ENCODE measurements around the gene IDH3B. TPM values are rescaled to one million over a fixed set of nuclear protein-coding genes. Genes with fewer than 3 reads are reported as not detected.

The IDH3B gene
- total and polyA plus RNA-seq, 2 of the 13 experiments (the other 11 are each of a cell fraction or from before 2014, with no cell fraction given) = 215 to 254 TPM

DNA sequence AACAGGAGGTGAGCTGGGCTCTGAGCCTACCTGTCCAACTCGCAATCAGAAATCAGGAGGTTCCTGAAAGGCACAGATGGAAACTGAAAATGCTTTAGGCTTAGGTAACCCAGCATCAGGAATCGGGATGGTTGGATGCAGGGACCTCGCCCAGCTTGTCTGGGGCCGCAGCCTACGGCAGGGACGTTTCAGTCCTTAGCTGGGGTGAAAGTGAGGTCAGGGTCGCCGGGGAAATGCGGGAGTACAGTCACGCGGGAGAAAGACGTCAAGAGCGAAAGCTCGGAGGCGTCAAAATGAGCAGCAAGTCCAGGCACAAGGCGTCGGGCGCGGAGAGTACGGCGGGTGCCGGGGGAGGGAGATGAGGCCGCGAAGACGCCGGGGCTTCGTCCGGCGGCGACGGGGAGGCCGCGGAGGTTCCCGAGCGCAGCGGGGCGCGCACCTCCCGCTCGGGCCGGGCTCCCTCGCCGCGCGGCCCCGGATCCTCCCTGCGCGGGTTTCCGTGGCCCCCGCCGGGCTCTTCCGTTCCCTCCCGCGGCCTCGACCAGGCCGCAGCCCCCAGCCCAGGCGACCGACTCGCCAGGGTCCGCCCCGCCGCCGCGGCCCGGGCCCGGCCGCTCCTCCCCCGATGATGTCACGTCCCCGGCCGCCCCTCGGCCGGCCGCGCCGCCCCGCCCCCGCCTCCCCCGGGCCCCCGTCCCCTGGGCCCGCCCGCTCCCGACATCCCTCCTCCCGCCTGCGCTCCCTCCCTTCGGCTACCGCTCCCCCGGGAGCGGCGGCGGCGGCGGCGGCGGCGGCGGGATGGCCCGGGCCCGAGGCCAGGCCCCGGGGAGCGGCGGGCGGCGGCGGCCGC lies 28.2 kb upstream of the IDH3B start, which contains the start of gene EBF4 (continued):
- TF ChIP-seq, protein P1, sequence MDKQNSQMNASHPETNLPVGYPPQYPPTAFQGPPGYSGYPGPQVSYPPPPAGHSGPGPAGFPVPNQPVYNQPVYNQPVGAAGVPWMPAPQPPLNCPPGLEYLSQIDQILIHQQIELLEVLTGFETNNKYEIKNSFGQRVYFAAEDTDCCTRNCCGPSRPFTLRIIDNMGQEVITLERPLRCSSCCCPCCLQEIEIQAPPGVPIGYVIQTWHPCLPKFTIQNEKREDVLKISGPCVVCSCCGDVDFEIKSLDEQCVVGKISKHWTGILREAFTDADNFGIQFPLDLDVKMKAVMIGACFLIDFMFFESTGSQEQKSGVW (CRISPR knock-in tag; IDR thresholded peaks at IDR 0.05; ENCODE audit: borderline replicate concordance) = no peak
- 0 out of 2 replicates have a peak, but pooled peaks have one; percentile 8 for TF ChIP-seq ZSCAN21 (CRISPR knock-in tag; IDR thresholded peaks at IDR 0.05; ENCODE audit: borderline replicate concordance)
- TF ChIP-seq ZNF607 (CRISPR knock-in tag; IDR thresholded peaks at IDR 0.05; ENCODE audit: borderline replicate concordance) = peak; percentile 53; the same call in 1 of the 2 replicates
- no peak for TF ChIP-seq NONO (IDR thresholded peaks at IDR 0.05)
- TF ChIP-seq NONO (CRISPR knock-in tag; conservative IDR thresholded peaks at IDR 0.05) = no peak
- no peak for TF ChIP-seq RBAK (CRISPR knock-in tag; IDR thresholded peaks at IDR 0.05)
- TF ChIP-seq, protein P2, sequence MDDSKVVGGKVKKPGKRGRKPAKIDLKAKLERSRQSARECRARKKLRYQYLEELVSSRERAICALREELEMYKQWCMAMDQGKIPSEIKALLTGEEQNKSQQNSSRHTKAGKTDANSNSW (CRISPR knock-in tag; IDR thresholded peaks at IDR 0.05; ENCODE audit: borderline replicate concordance) = no peak
- TF ChIP-seq PPARG (CRISPR knock-in tag; conservative IDR thresholded peaks at IDR 0.05) = no peak
- TF ChIP-seq, protein P3, sequence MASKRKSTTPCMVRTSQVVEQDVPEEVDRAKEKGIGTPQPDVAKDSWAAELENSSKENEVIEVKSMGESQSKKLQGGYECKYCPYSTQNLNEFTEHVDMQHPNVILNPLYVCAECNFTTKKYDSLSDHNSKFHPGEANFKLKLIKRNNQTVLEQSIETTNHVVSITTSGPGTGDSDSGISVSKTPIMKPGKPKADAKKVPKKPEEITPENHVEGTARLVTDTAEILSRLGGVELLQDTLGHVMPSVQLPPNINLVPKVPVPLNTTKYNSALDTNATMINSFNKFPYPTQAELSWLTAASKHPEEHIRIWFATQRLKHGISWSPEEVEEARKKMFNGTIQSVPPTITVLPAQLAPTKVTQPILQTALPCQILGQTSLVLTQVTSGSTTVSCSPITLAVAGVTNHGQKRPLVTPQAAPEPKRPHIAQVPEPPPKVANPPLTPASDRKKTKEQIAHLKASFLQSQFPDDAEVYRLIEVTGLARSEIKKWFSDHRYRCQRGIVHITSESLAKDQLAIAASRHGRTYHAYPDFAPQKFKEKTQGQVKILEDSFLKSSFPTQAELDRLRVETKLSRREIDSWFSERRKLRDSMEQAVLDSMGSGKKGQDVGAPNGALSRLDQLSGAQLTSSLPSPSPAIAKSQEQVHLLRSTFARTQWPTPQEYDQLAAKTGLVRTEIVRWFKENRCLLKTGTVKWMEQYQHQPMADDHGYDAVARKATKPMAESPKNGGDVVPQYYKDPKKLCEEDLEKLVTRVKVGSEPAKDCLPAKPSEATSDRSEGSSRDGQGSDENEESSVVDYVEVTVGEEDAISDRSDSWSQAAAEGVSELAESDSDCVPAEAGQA (IDR thresholded peaks at IDR 0.05; ENCODE audit: low read depth) = no peak
- TF ChIP-seq, protein P3 (CRISPR knock-in tag; IDR thresholded peaks at IDR 0.05; ENCODE audit: borderline replicate concordance) = no peak
- no peak for TF ChIP-seq ZMYM3 (CRISPR knock-in tag; IDR thresholded peaks at IDR 0.05)
- TF ChIP-seq ZNF770 (CRISPR knock-in tag; IDR thresholded peaks at IDR 0.05) = peak; percentile 71
- TF ChIP-seq, protein P4, sequence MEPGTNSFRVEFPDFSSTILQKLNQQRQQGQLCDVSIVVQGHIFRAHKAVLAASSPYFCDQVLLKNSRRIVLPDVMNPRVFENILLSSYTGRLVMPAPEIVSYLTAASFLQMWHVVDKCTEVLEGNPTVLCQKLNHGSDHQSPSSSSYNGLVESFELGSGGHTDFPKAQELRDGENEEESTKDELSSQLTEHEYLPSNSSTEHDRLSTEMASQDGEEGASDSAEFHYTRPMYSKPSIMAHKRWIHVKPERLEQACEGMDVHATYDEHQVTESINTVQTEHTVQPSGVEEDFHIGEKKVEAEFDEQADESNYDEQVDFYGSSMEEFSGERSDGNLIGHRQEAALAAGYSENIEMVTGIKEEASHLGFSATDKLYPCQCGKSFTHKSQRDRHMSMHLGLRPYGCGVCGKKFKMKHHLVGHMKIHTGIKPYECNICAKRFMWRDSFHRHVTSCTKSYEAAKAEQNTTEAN (CRISPR knock-in tag; conservative IDR thresholded peaks at IDR 0.05) = 0 out of 2 replicates have a peak, but pooled peaks have one; percentile 38
- TF ChIP-seq ARNT2 (CRISPR knock-in tag; IDR thresholded peaks at IDR 0.05; ENCODE audit: low read depth) = peak; percentile 54
- no peak for TF ChIP-seq TRIM22 (IDR thresholded peaks at IDR 0.05)
- TF ChIP-seq TRIM24 (CRISPR knock-in tag; IDR thresholded peaks at IDR 0.05) = no peak

Data from HepG2 (cell line).